Spleen (tissue), 11 donors: ENCODE measurements around the gene ZNF236. TPM values are rescaled to one million over a fixed set of nuclear protein-coding genes. Genes with fewer than 3 reads are reported as not detected.

Experiments
- DNase-seq: peaks from one replicate; pipeline ENCODE4 v3.0.0-alpha.2; 2020
- H3K27ac ChIP-seq, 8 donors: fragments of 200-600 bp; sonication (generic) in 7 of 8; 1 replicate in 4 of 8; 2 replicates in 4 of 8; pipeline versions ENCODE4 v1.5.0 to v1.8.0; 2016 to 2021; ENCODE audit warnings: inconsistent platforms in 4 of 8, mild to moderate bottlenecking in 4 of 8, moderate library complexity in 1 of 8
- H3K27me3 ChIP-seq, 7 donors: fragments of 200-600 bp; sonication (generic) in 6 of 7; replicated peaks in 1 of 7; 1 replicate in 4 of 7; 2 replicates in 3 of 7; pipeline versions ENCODE4 v1.5.0 to v1.8.0; 2016 to 2021; ENCODE audit warnings: inconsistent platforms in 3 of 7, mild to moderate bottlenecking in 1 of 7
- H3K36me3 ChIP-seq, 6 donors: fragments of 200-600 bp; sonication (generic) in 5 of 6; 1 replicate in 4 of 6; 2 replicates in 2 of 6; pipeline versions ENCODE4 v1.5.0 to v1.8.0; 2016 to 2021; ENCODE audit warnings: inconsistent platforms in 2 of 6
- H3K4me1 ChIP-seq, 6 donors: fragments of 200-600 bp; sonication (generic) in 5 of 6; 1 replicate in 3 of 6; 2 replicates in 3 of 6; pipeline versions ENCODE4 v1.5.0 to v1.8.0; 2016 to 2021; ENCODE audit warnings: inconsistent platforms in 3 of 6
- H3K4me3 ChIP-seq, 8 donors: fragments of 200-600 bp; sonication (generic) in 7 of 8; 1 replicate in 4 of 8; 2 replicates in 4 of 8; pipeline versions ENCODE4 v1.5.0 to v1.8.0; 2016 to 2021; ENCODE audit warnings: inconsistent platforms in 4 of 8, mild to moderate bottlenecking in 4 of 8, moderate library complexity in 2 of 8
- H3K9me3 ChIP-seq, 8 donors: fragments of 200-600 bp; sonication (generic) in 7 of 8; 1 replicate in 4 of 8; 2 replicates in 4 of 8; pipeline versions ENCODE4 v1.5.0 to v1.8.0; 2016 to 2021; ENCODE audit warnings: inconsistent platforms in 4 of 8
- CTCF ChIP-seq, 11 experiments: fragments of 200-600 bp in 7 of 11; fragments of 450-650 bp in 4 of 11; sonication (generic) in 4 of 11; IDR thresholded peaks in 8 of 11; conservative IDR thresholded peaks in 3 of 11; 1 replicate in 7 of 11; 2 replicates in 4 of 11; pipeline versions ENCODE4 v1.4.0 to v1.8.0; 2016 to 2021; ENCODE audit warnings: antibody characterized with exemption in 11 of 11, inconsistent platforms in 4 of 11, mild to moderate bottlenecking in 1 of 11
- POLR2A ChIP-seq, 3 donors: fragments of 450-650 bp; IDR thresholded peaks; one replicate each; pipeline ENCODE4 v1.5.1; 2017; ENCODE audit warnings: antibody characterized with exemption in 3 of 3, mild to moderate bottlenecking in 1 of 3
- POLR2AphosphoS5 ChIP-seq, 3 donors: sonication (generic); formaldehyde crosslinking; IDR thresholded peaks; one replicate each; pipeline ENCODE4 v1.5.1; 2017; ENCODE audit warnings: antibody characterized with exemption in 3 of 3
- WGBS, 5 donors: extraction: QIAGEN DNeasy Blood & Tissue Kit in 3 of 5; methylation state at CpG; one replicate each; pipeline versions ENCODE4 v1.1.5 to v1.1.7; 2013 to 2018; 5-methylcytosine and 5-hydroxymethylcytosine counted together
- intact Hi-C: fragments of 100-400 bp; cut with DNase I; formaldehyde crosslinking; loops from one replicate; pipeline ENCODE4 v1.15.0; 2023; ENCODE audit warnings: low total_unique reads
- polyA plus RNA-seq, 3 donors: library from polyadenylated mRNA; stranded (reverse); fragments of 200-250 nt; gene quantifications; one replicate each; pipeline ENCODE4 v1.2.1, GENCODE V29; 2013
- total RNA-seq, 7 donors: library from RNA; depleted of rRNA in 3 of 7; stranded (reverse); fragments of >200 nt in 3 of 7; fragmentation: NEBNext Ultra II Directional in 4 of 7; extraction: Animal tissue kit (Norgen Biotek cat#: 25700) in 4 of 7; gene quantifications; one replicate each; pipeline versions ENCODE4 v1.1.0 to v1.2.1, GENCODE V29; 2016 to 2021
- donor health status: healthy with polysubstance abuse.
- donor health status: DM: no; HTN: no; CAD: no; lungs with moderate emphysema.
- donor health status: DM: no; HTN: no; CAD: no.
- donor health status: Bipolar disorder and iron deficiency.
- donor health status: healthy.
- donor health status: DM: no; HTN: no; CAD: no.
- donor health status: DM: yes; HTN: yes; CAD: no.

ZNF236 gene
- total and polyA plus RNA-seq, 10 donors = 1.5 to 25.4 (median 19.9) TPM

GRCh38 chr18:76794326-76794725 is 28.0 kb upstream of the ZNF236 start:
- Histone ChIP-seq H3K27ac (no peak overlapping the region), H3K36me3 (no peaks in the 10 kb centered on the region), H3K4me1 (no peaks in the 10 kb centered on the region), H3K27me3 (peaks cover 0 to 3% (median 0%) of the 10 kb centered on the region in 7 donors), H3K4me3 (no peak overlapping the region), H3K9me3 (peaks cover 0 to 25% (median 18%) of the 10 kb centered on the region in 8 donors)
- no peak for DNase-seq
- WGBS, 5 donors = 73 to 87% (median 79%) methylated on average over 4 of the region's 4 CpGs
- intact Hi-C loops = no loop called here
- TF ChIP-seq POLR2AphosphoS5 (IDR thresholded peaks at IDR 0.05) (no peak), CTCF (IDR thresholded peaks at IDR 0.05 in 8 of 11, conservative IDR thresholded peaks at IDR 0.05 in 3 of 11) (no peak), POLR2A (IDR thresholded peaks at IDR 0.05) (no peak)

DNA sequence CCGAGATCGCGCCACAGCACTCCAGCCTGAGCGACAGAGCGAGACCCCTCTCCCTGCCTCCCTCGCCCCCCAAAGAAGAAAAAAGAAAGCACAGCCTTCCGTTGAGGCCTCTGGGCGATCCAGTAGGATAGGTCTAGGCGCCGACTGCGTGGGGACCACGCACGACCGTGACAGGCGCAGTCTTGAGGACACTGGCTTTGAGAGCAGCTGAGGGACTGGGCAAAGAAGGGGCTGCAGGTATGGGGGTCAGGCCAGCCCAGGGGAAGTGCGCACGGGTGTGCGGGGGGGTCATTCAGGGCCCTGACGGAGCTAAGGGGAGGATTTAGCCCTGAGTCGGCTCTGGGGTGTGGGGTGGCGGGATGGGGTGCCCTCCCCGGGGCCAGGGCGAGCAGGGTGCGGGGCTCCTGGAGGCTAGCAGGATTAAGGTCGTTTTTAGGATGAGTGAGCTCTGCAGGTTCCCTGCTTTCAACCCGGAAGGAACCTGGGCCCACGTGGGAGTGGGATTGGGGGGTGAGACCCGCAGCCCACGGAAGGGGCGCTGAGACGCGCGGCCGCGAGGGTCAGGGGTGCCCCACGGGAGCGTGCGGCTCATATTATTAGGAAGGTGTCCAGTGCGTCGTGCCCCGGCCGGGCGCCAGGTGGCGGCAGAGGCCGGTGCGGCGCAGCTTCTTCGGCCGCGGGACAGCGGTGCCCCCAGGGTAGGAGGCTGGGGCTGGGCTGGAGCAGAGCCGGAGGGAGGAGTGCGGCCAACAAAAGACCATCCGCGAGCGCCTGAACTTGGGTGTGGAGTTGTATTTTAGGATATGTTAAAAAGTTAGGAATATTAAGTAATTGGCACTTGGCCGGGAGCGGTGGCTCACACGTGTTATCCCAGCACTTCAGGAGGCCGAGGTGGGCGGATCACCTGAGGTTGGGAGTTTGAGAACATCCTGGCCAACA is 20.5 kb upstream of the ZNF236 start:
- H3K36me3 ChIP-seq = no peaks in the 10 kb centered on the region
- 22 to 34% (median 25%) methylated on average over 52 to 61 of the region's 61 CpGs for WGBS, 5 donors
- peaks cover 0 to 8% (median 0%) of the 10 kb centered on the region in 8 donors for H3K9me3 ChIP-seq
- TF ChIP-seq POLR2A (IDR thresholded peaks at IDR 0.05) (no peak), CTCF (IDR thresholded peaks at IDR 0.05 in 8 of 11, conservative IDR thresholded peaks at IDR 0.05 in 3 of 11) (peak; percentile 46 to 92 (median 84)), POLR2AphosphoS5 (IDR thresholded peaks at IDR 0.05) (peak in 1 of 3 donors; percentile 55)
- peak; percentile 90 for DNase-seq
- peaks cover 12 to 24% (median 18%) of the 10 kb centered on the region in 6 donors for H3K4me1 ChIP-seq
- peaks cover 0 to 24% (median 8%) of the 10 kb centered on the region in 7 donors for H3K27me3 ChIP-seq
- H3K27ac ChIP-seq = no peak overlapping the region
- intact Hi-C loops = no loop called here
- peak overlapping the region in 5 of 8 donors; percentile 2 to 57 (median 17) for H3K4me3 ChIP-seq

- H3K36me3 ChIP-seq = peaks cover 0 to 15% (median 0%) of the 10 kb centered on the region in 6 donors
- DNase-seq = no peak
- H3K27ac ChIP-seq = no peak overlapping the region
- WGBS, 5 donors = 37 to 47% (median 40%) methylated on average over 5 of the region's 5 CpGs
- peaks cover 12 to 24% (median 18%) of the 10 kb centered on the region in 6 donors for H3K4me1 ChIP-seq
- H3K9me3 ChIP-seq = peaks cover 0 to 5% (median 0%) of the 10 kb centered on the region in 8 donors
- intact Hi-C loops = no loop called here
- H3K4me3 ChIP-seq = no peak overlapping the region
- peaks cover 0 to 24% (median 8%) of the 10 kb centered on the region in 7 donors for H3K27me3 ChIP-seq
- TF ChIP-seq POLR2AphosphoS5 (IDR thresholded peaks at IDR 0.05) (no peak), CTCF (IDR thresholded peaks at IDR 0.05 in 8 of 11, conservative IDR thresholded peaks at IDR 0.05 in 3 of 11) (no peak), POLR2A (IDR thresholded peaks at IDR 0.05) (no peak)
Measured at GRCh38 chr18:76803413-76803812, 18.9 kb upstream of the ZNF236 start.

DNA sequence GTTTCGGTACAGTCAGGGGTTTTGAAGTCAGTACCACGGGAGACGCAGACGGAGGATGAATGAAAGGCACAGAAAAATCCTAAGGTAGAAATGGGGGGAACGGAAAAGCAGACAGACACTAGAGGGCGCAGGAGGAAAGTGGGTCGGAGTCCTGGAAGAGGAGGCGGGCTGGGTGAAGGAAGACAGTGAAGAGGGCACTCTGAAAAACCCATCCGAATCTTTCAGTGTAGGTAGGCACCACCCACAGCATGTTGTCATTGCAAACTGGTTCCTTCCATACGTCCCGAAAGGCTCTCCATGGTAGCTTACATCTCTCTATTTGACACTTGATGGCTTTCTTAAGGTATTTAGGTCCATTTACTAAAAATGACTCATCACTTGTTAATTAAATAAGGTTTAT is 18.5 kb upstream of the ZNF236 start:
- 4 to 8% (median 4%) methylated on average over 11 of the region's 11 CpGs for WGBS, 5 donors
- Histone ChIP-seq H3K4me1 (peaks cover 12 to 24% (median 18%) of the 10 kb centered on the region in 6 donors), H3K27ac (no peak overlapping the region), H3K27me3 (peaks cover 0 to 24% (median 8%) of the 10 kb centered on the region in 7 donors), H3K36me3 (peaks cover 0 to 19% (median 2%) of the 10 kb centered on the region in 6 donors), H3K4me3 (no peak overlapping the region), H3K9me3 (peaks cover 0 to under 1% (median 0%) of the 10 kb centered on the region in 8 donors)
- intact Hi-C loops = no loop called here
- TF ChIP-seq CTCF (IDR thresholded peaks at IDR 0.05 in 8 of 11, conservative IDR thresholded peaks at IDR 0.05 in 3 of 11) (peak; percentile 32 to 79 (median 73)), POLR2AphosphoS5 (IDR thresholded peaks at IDR 0.05) (peak in 1 of 3 donors; percentile 6), POLR2A (IDR thresholded peaks at IDR 0.05) (no peak)
- no peak for DNase-seq
